Endodermal cell (in vitro differentiated cells): Measurements from ENCODE around the gene NCAPG. TPM values are rescaled to one million over a fixed set of nuclear protein-coding genes. Genes with fewer than 3 reads are reported as not detected.

Experiments used
- DNase-seq: peaks from one replicate; pipeline ENCODE4 v3.0.0-alpha.2; 2017
- H3K27ac ChIP-seq: 2 replicates; pipeline ENCODE4 v1.5.1; 2013; ENCODE audit warnings: mild to moderate bottlenecking, low read depth, low read length, moderate library complexity
- H3K27me3 ChIP-seq: 2 replicates; pipeline ENCODE4 v1.6.1; 2013; ENCODE audit warnings: mild to moderate bottlenecking, low read length, moderate library complexity; ENCODE audit not compliant: insufficient read depth, control insufficient read depth, poor library complexity, severe bottlenecking
- H3K36me3 ChIP-seq: 2 replicates; pipeline ENCODE4 v1.7.0; 2013; ENCODE audit warnings: mild to moderate bottlenecking, low read length, moderate library complexity; ENCODE audit not compliant: control insufficient read depth, insufficient read depth
- H3K4me1 ChIP-seq: one replicate; pipeline ENCODE4 v1.7.0; 2013; ENCODE audit warnings: low read length; ENCODE audit not compliant: control insufficient read depth, insufficient read depth
- H3K4me3 ChIP-seq: 2 replicates; pipeline ENCODE4 v1.5.1; 2013; ENCODE audit warnings: mild to moderate bottlenecking, low read length, moderate library complexity
- H3K9ac ChIP-seq: 2 replicates; pipeline ENCODE4 v1.6.1; 2013; ENCODE audit warnings: mild to moderate bottlenecking, low read length, moderate library complexity; ENCODE audit not compliant: poor library complexity, severe bottlenecking; ENCODE audit errors: extremely low read depth
- H3K9me3 ChIP-seq: 2 replicates; pipeline ENCODE4 v1.6.1; 2013; ENCODE audit warnings: mild to moderate bottlenecking, low read length, moderate library complexity; ENCODE audit not compliant: control insufficient read depth
- H3K27ac Mint-ChIP-seq: 2 replicates; pipeline ENCODE4 v1.8.0; 2020; ENCODE audit warnings: mixed read lengths
- H3K27me3 Mint-ChIP-seq: 2 replicates; pipeline ENCODE4 v1.8.0; 2021; ENCODE audit warnings: mild to moderate bottlenecking, mixed read lengths; ENCODE audit not compliant: insufficient read depth
- H3K36me3 Mint-ChIP-seq: 2 replicates; pipeline ENCODE4 v1.8.0; 2020; ENCODE audit warnings: low read depth, mixed read lengths
- H3K4me1 Mint-ChIP-seq: 2 replicates; pipeline ENCODE4 v1.8.0; 2020; ENCODE audit warnings: mixed read lengths
- H3K4me3 Mint-ChIP-seq: 2 replicates; pipeline ENCODE4 v1.8.0; 2020; ENCODE audit warnings: mild to moderate bottlenecking, moderate library complexity, mixed read lengths
- H3K9me3 Mint-ChIP-seq: 2 replicates; pipeline ENCODE4 v1.8.0; 2020; ENCODE audit warnings: mild to moderate bottlenecking, mixed read lengths
- WGBS, 2 experiments: methylation state at CpG; one replicate each; pipeline versions ENCODE4 v1.1.5 to v1.1.7; 2013; ENCODE audit warnings: missing lambda C conversion rate in 2 of 2, mixed read lengths in 1 of 2; ENCODE audit not compliant: insufficient coverage in 1 of 2, insufficient read length in 1 of 2; 5-methylcytosine and 5-hydroxymethylcytosine counted together
- total RNA-seq, 2 donors: library from RNA; stranded (reverse); fragmentation: NEBNext Ultra II Directional in 1 of 2; extraction: Animal tissue kit (Norgen Biotek cat#: 25700) in 1 of 2; gene quantifications; 2 replicates in 1 of 2; 3 replicates in 1 of 2; pipeline ENCODE4 v1.2.1, GENCODE V29; 2021
- TF ChIP-seq, protein P1 (sequence below): fragments of 200-600 bp; sonication (generic); conservative IDR thresholded peaks from 2 replicates; pipeline ENCODE4 v1.5.0; 2021; ENCODE audit warnings: antibody characterized with exemption, mild to moderate bottlenecking

The NCAPG gene
- total RNA-seq, 2 donors from 2014 or later = 37.5 to 47.4 TPM

DNA sequence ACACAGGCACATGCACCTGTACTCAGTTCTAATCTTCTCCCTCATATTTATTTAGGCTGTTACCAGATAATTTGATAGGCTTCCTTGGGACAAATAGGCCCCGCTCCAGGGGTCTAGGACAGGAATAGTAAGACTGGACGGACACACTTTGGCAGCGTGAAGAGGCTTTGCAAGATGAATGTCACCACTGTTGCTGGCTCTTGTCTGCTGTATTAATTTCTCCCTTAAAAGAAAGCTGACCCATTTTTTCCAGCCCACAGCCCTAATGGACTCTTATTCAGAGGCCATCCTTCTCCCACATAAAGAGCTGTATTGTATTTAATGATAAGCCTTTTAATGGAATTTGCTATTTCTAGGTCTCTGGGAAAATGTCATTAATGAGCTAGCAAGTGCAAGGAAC lies 47.4 kb upstream of the NCAPG start:
- Histone ChIP-seq H3K9me3 (peaks cover 17% of the 10 kb centered on the region), H3K27ac (no peak overlapping the region), H3K36me3 (no peaks in the 10 kb centered on the region), H3K27me3 (no peaks in the 10 kb centered on the region), H3K9ac (no peak overlapping the region), H3K4me1 (no peaks in the 10 kb centered on the region), H3K4me3 (no peak overlapping the region)
- Mint-ChIP-seq H3K36me3 (no peaks in the 10 kb centered on the region), H3K27ac (no peak overlapping the region), H3K4me1 (peaks cover 3% of the 10 kb centered on the region), H3K27me3 (no peaks in the 10 kb centered on the region), H3K4me3 (no peak overlapping the region), H3K9me3 (peaks cover 27% of the 10 kb centered on the region)
- 88 to 96% methylated on average over 2 to 3 of the region's 3 CpGs for WGBS, 2 experiments
- DNase-seq = no peak
- TF ChIP-seq, protein P1, sequence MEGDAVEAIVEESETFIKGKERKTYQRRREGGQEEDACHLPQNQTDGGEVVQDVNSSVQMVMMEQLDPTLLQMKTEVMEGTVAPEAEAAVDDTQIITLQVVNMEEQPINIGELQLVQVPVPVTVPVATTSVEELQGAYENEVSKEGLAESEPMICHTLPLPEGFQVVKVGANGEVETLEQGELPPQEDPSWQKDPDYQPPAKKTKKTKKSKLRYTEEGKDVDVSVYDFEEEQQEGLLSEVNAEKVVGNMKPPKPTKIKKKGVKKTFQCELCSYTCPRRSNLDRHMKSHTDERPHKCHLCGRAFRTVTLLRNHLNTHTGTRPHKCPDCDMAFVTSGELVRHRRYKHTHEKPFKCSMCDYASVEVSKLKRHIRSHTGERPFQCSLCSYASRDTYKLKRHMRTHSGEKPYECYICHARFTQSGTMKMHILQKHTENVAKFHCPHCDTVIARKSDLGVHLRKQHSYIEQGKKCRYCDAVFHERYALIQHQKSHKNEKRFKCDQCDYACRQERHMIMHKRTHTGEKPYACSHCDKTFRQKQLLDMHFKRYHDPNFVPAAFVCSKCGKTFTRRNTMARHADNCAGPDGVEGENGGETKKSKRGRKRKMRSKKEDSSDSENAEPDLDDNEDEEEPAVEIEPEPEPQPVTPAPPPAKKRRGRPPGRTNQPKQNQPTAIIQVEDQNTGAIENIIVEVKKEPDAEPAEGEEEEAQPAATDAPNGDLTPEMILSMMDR = no peak

DNA sequence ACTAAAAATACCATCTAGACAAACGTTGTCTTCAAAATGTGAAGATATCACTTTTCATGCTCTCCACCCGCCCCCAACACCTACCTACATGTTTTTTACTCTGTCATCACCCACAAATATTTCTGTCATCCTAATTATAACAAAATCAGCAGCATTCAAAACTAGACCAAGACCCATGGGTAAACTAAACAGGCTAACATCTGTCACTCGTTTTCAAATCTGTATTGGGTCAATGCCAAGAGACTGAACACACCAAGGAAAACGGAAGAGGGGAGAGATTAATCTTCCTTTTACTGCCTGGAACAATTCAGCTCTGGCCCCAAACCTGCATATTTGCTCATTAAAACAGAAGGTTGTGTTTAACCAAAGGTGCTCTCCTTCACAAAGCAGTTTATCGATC lies 46.8 kb upstream of the NCAPG start:
- H3K4me1 ChIP-seq = no peaks in the 10 kb centered on the region
- H3K27ac ChIP-seq = no peak overlapping the region
- H3K9ac ChIP-seq = no peak overlapping the region
- H3K27me3 ChIP-seq = no peaks in the 10 kb centered on the region
- TF ChIP-seq, protein P1 = no peak
- no peak for DNase-seq
- H3K27me3 Mint-ChIP-seq = no peaks in the 10 kb centered on the region
- H3K9me3 ChIP-seq = peaks cover 17% of the 10 kb centered on the region
- H3K4me3 ChIP-seq = no peak overlapping the region
- H3K36me3 Mint-ChIP-seq = no peaks in the 10 kb centered on the region
- peaks cover 3% of the 10 kb centered on the region for H3K4me1 Mint-ChIP-seq
- peaks cover 27% of the 10 kb centered on the region for H3K9me3 Mint-ChIP-seq
- no peaks in the 10 kb centered on the region for H3K36me3 ChIP-seq
- no peak overlapping the region for H3K4me3 Mint-ChIP-seq
- no peak overlapping the region for H3K27ac Mint-ChIP-seq
- WGBS, 2 experiments = 78 to 91% methylated on average over 5 of the region's 5 CpGs

DNA sequence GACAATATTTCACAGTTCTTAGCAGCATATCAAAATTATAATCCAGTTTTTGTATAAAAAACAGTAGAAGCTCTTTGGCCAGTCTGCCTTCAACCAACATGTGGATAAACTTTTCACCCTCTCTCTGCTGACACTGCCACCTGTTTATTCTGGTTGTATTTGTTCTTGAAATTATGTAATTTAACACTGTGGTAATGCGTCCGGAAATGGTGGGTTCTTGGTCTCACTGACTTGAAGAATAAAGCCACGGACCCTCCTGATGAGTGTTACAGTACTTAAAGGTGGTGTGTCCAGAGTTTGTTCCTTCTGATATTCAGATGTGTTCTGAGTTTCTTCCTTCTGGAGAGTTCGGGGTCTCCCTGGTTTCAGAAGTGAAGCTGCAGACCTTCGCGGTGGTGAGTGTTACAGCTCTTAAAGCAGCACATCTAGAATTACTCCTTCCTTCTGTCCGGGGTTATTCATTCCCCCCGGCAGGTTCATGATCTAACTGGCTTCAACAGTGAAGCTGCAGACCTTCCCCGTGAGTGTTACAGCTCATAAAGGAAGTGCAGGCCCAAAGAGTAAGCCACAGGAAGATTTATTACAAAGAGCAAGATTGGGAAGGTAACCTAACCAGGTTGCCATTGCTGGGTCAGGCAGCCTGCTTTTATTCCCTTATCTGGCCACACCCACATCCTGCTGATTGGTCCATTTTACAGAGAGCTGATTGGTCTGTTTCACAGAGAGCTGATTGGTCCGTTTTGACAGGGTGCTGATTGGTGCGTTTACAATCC lies 45.1 kb upstream of the NCAPG start:
- Mint-ChIP-seq H3K27ac (no peak overlapping the region), H3K9me3 (peaks cover 27% of the 10 kb centered on the region), H3K27me3 (no peaks in the 10 kb centered on the region), H3K4me1 (no peaks in the 10 kb centered on the region), H3K36me3 (no peaks in the 10 kb centered on the region), H3K4me3 (no peak overlapping the region)
- Histone ChIP-seq H3K9ac (no peak overlapping the region), H3K4me3 (no peak overlapping the region), H3K9me3 (peaks cover 17% of the 10 kb centered on the region), H3K27ac (no peak overlapping the region), H3K27me3 (no peaks in the 10 kb centered on the region), H3K36me3 (no peaks in the 10 kb centered on the region), H3K4me1 (no peaks in the 10 kb centered on the region)
- TF ChIP-seq, protein P1 = no peak
- DNase-seq = no peak
- 88 to 93% methylated on average over 3 to 11 of the region's 11 CpGs for WGBS, 2 experiments
